RWPE2 (cell line): ENCODE results near the gene SAMD15.

Experiments
- ATAC-seq: fragments of 200-7000 bp; cut with Tn5 transposase; 3 replicates; pipeline ENCODE4 v1.9.1; 2021; ENCODE audit warnings: low read depth
- DNase-seq: peaks from one replicate; pipeline ENCODE4 v3.0.0-alpha.2; 2020; ENCODE audit warnings: low spot score
- H3K27ac ChIP-seq: fragments of 450-650 bp; 2 replicates; pipeline ENCODE4 v1.5.1; 2017; ENCODE audit warnings: mild to moderate bottlenecking; ENCODE audit not compliant: poor library complexity, severe bottlenecking
- H3K27me3 ChIP-seq: fragments of 250-450 bp; sonication (Bioruptor Pico); 2 replicates; pipeline ENCODE4 v1.5.1; 2021; ENCODE audit warnings: mild to moderate bottlenecking, moderate library complexity; ENCODE audit not compliant: insufficient read depth, poor library complexity, severe bottlenecking
- H3K36me3 ChIP-seq: fragments of 250-450 bp; sonication (Bioruptor Pico); 2 replicates; pipeline ENCODE4 v1.5.1; 2020; ENCODE audit warnings: low read depth, mild to moderate bottlenecking, moderate library complexity
- H3K4me1 ChIP-seq: fragments of 250-450 bp; sonication (Bioruptor Pico); 2 replicates; pipeline ENCODE4 v1.5.1; 2021; ENCODE audit warnings: mild to moderate bottlenecking, moderate library complexity; ENCODE audit not compliant: insufficient read depth, poor library complexity, severe bottlenecking
- H3K4me3 ChIP-seq: fragments of 250-450 bp; sonication (Bioruptor Pico); 2 replicates; pipeline ENCODE4 v1.5.1; 2021; ENCODE audit warnings: mild to moderate bottlenecking, moderate library complexity; ENCODE audit not compliant: severe bottlenecking
- H3K9me3 ChIP-seq: fragments of 250-450 bp; sonication (Bioruptor Pico); 2 replicates; pipeline ENCODE4 v1.5.1; 2021; ENCODE audit warnings: mild to moderate bottlenecking, moderate library complexity; ENCODE audit not compliant: severe bottlenecking
- TF ChIP-seq, protein P1 (sequence below): fragments of 450-650 bp; IDR thresholded peaks from one replicate; pipeline ENCODE4 v1.5.1; 2017; ENCODE audit warnings: mild to moderate bottlenecking, moderate library complexity; ENCODE audit not compliant: poor library complexity, severe bottlenecking

Gene SAMD15

DNA sequence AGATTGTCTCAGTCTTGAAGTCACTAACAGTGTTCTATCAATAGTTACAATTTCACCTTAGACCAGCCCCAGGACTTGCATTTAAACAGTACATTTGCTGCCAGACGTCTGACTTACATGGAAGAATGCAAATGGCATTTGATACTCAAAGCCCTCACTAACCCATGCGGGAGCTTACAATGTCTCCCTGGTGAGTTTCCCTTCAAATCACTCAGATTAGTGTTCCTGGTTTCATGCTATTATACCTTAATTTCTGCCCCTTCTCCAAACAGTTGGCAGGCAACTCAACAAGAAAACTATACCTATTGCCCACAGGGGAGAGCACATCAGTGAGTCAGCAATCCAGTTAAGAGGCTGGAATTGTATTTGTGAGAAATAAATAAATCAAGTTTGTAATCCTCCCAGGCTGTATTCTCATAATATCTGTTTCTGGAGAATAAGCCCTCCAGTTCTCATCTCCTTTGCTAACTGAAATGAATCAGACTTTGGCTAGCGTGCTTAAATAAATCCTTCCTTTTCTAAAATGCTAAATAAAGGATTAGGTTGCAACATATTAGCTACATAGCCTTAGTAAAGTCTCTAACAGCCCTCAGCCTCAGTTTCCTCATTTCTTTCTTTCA is 32.7 kb upstream of the SAMD15 start:
- H3K27me3 ChIP-seq = no peaks in the 10 kb centered on the region
- TF ChIP-seq, protein P1, sequence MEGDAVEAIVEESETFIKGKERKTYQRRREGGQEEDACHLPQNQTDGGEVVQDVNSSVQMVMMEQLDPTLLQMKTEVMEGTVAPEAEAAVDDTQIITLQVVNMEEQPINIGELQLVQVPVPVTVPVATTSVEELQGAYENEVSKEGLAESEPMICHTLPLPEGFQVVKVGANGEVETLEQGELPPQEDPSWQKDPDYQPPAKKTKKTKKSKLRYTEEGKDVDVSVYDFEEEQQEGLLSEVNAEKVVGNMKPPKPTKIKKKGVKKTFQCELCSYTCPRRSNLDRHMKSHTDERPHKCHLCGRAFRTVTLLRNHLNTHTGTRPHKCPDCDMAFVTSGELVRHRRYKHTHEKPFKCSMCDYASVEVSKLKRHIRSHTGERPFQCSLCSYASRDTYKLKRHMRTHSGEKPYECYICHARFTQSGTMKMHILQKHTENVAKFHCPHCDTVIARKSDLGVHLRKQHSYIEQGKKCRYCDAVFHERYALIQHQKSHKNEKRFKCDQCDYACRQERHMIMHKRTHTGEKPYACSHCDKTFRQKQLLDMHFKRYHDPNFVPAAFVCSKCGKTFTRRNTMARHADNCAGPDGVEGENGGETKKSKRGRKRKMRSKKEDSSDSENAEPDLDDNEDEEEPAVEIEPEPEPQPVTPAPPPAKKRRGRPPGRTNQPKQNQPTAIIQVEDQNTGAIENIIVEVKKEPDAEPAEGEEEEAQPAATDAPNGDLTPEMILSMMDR = no peak
- H3K36me3 ChIP-seq = peaks cover 10% of the 10 kb centered on the region
- no peaks in the 10 kb centered on the region for H3K9me3 ChIP-seq
- DNase-seq (no peak), ATAC-seq (no peak)
- no peaks in the 10 kb centered on the region for H3K4me1 ChIP-seq
- no peak overlapping the region for H3K27ac ChIP-seq
- no peak overlapping the region for H3K4me3 ChIP-seq

DNA sequence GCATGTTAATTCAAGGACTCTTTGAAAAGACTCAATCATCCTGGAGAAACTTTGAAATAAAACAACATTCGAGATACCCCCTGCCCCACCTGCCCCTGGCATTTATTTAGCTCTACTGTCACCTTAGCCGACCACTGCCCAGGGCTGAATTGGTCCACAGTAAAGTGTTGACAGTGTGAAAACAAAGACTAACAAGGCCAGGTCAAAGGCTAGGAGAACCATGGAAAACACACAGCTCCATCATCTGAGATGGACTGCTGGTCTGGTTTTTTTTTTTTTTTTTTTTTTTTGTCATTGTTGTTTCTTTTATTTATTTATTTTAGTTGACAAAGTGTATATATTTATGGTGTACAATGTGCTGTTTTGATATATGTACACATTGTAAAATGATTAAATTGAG is 30.7 kb upstream of the SAMD15 start:
- H3K4me3 ChIP-seq = no peak overlapping the region
- TF ChIP-seq, protein P1 = no peak
- H3K9me3 ChIP-seq = no peaks in the 10 kb centered on the region
- no peak overlapping the region for H3K27ac ChIP-seq
- ATAC-seq (no peak), DNase-seq (no peak)
- H3K27me3 ChIP-seq = no peaks in the 10 kb centered on the region
- H3K36me3 ChIP-seq = peaks cover 9% of the 10 kb centered on the region
- H3K4me1 ChIP-seq = no peaks in the 10 kb centered on the region

DNA sequence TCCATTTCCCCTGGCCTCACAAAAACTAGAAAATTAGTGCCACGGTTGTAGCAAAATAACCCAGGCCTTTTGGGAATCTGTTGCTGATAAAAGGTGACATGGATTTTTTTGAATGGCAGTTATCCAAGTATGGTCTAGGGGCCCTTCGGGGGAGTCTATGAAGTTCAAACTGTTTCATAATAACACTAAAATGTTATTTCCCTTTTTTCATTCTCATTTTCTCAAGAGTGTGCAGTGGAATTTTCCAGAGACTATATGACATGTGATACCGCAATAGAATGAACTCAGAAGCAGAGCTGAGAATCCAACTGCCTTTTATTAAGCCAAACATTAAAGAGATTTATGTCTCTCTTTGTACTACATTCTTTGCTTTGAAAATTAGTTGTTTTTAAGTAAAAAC is 29.4 kb upstream of the SAMD15 start:
- TF ChIP-seq, protein P1 = no peak
- ATAC-seq = no peak

DNA sequence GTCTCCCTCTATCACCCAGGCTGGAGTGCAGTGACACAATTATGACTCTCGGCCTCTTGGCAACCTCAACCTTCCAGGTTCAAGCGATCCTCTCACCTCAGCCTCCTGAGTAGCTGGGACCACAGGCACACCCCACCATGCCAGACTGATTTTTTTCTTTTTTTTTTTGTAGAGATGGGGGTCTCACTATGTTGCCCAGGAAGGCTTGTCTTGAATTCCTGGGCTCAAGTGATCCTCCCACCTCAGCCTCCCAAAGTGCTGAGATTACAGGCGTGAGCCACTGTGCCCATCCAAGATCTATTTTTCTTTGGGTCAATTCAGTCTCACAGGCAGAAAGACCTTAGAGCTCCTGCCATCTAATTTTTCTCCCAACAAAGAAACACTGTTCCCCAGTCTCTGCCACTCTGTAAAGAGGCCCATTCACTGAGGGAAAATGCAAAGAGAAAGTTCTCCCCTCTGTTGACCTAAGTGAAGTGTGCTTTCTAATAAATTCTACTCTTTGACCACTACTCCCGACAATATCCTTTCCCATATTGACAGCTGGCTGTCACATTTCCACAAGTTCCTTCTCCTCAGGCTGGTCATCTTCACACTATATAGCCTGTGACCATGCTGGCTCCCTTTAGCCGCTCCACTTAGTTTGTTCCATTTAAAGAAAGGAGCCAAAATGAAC is 23.6 kb upstream of the SAMD15 start:
- no peaks in the 10 kb centered on the region for H3K4me1 ChIP-seq
- no peak overlapping the region for H3K27ac ChIP-seq
- no peak for ATAC-seq
- H3K36me3 ChIP-seq = peaks cover 9% of the 10 kb centered on the region
- no peak for DNase-seq
- no peaks in the 10 kb centered on the region for H3K9me3 ChIP-seq
- TF ChIP-seq, protein P1 = no peak
- no peak overlapping the region for H3K4me3 ChIP-seq
- H3K27me3 ChIP-seq = no peaks in the 10 kb centered on the region

More for the DNA sequence above, 29.4 kb upstream of the SAMD15 start:
- no peaks in the 10 kb centered on the region for H3K27me3 ChIP-seq
- no peaks in the 10 kb centered on the region for H3K9me3 ChIP-seq
- no peak for DNase-seq
- H3K27ac ChIP-seq = no peak overlapping the region
- no peaks in the 10 kb centered on the region for H3K4me1 ChIP-seq
- H3K4me3 ChIP-seq = no peak overlapping the region
- peaks cover 9% of the 10 kb centered on the region for H3K36me3 ChIP-seq

DNA sequence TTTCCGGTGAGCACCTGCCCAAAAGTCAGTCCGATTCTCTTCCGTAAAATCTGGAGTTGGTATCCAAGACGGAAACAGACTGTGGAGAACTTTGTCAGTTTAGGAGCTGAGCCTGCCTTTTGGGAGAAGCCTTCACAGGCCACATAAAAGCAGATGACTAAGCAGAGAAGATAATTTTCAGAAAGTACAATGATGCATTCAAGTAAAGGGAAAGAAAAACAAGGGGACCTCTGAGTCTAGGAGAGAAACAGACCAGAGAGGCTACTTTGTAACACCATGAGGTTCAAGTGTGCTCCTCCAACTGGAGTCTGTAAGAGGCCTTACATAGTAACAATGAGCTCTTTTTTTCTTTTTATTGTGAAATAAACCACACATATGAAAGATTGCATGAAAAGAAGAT is 21.4 kb upstream of the SAMD15 start:
- no peak overlapping the region for H3K27ac ChIP-seq
- no peaks in the 10 kb centered on the region for H3K9me3 ChIP-seq
- H3K4me3 ChIP-seq = no peak overlapping the region
- H3K36me3 ChIP-seq = peaks cover 1% of the 10 kb centered on the region
- H3K27me3 ChIP-seq = no peaks in the 10 kb centered on the region
- TF ChIP-seq, protein P1 = no peak
- no peaks in the 10 kb centered on the region for H3K4me1 ChIP-seq
- DNase-seq (no peak), ATAC-seq (no peak)
